Measurements from ENCODE around the gene A3GALT2. TPM values are rescaled to one million over a fixed set of nuclear protein-coding genes. Genes with fewer than 3 reads are reported as not detected.

A3GALT2 gene
- total RNA-seq, 2 experiments from 2014 or later = not detected

DNA sequence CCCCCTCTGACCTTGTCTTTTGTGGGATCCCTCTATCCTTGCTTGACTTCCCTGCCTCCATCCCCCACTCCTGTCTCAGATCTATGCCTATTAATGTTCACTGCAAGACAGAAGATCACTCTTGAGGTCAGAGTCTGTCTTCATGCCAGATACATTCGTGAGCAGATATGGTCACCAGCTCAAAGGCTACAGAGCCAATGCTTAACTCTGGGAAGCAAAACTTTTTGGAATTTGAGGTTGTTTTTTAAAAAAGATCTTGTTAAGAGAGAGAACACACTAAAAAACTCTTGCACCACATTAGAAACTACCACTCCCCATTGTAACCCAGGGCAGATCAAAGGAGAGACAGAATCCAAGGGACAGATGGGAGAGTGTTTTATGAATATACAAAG is 17.1 kb upstream of the A3GALT2 start:
- H3K79me2 ChIP-seq (ENCODE audit: insufficient read depth, low read depth, low read length) = no peaks in the 10 kb centered on the region
- CTCF ChIA-PET (ENCODE audit: unreplicated experiment) = no interaction called here

DNA sequence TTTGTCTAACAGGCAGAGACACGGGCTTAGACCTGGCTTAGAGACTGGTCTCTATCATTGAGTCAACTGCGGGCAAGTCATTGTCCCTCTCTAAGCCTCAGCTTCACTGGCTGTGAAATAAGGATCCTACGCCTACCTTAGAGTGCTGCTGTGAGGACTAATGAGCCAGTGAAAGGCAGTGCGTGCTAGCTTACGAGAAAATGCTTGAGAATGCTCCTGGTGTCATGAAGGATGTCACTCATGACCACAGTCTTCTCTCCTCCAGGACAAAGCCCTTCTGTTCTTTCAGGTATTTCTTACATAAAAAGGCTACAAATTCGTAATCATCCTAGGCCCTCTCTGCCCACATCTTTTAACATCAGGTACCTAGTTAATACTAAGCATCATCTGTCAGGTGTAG is 16.5 kb upstream of the A3GALT2 start:
- Histone ChIP-seq H3K9me3 (ENCODE audit: low read length) (no peaks in the 10 kb centered on the region), H3K4me2 (ENCODE audit: low read length) (no peak overlapping the region), H3K9me2 (ENCODE audit: insufficient read depth, low read length) (no peaks in the 10 kb centered on the region), H3K4me3 (ENCODE audit: low read depth, low read length, poor library complexity, severe bottlenecking) (no peak overlapping the region), H3K36me3 (ENCODE audit: insufficient read depth, low read length) (peaks cover 12% of the 10 kb centered on the region; the same call in 1 of the 2 replicates), H3K4me1 (ENCODE audit: insufficient read depth, low read length, poor library complexity, severe bottlenecking) (peaks cover 17% of the 10 kb centered on the region), H3K79me2 (ENCODE audit: insufficient read depth, low read depth, low read length) (no peaks in the 10 kb centered on the region), H4K20me1 (ENCODE audit: insufficient read depth, low read length) (0 out of 2 replicates have a peak, but pooled peaks cover 4% of the 10 kb centered on the region), H3K27ac (ENCODE audit: low read depth, low read length, poor library complexity, severe bottlenecking) (no peak overlapping the region), H2AFZ (ENCODE audit: low read length) (no peak overlapping the region)
- intact Hi-C loops (cut with micrococcal nuclease; ENCODE audit: unreplicated experiment) = no loop called here
- TF ChIP-seq EZH2phosphoT487 (IDR thresholded peaks at IDR 0.05; ENCODE audit: borderline replicate concordance, low read depth, low read length) = no peak
- no peak for TF ChIP-seq CTCF (conservative IDR thresholded peaks at IDR 0.05; ENCODE audit: low read length)
- POLR2A ChIA-PET = no interaction called here
- DNase-seq (ENCODE audit: low spot score) = no peak
- CTCF ChIA-PET (ENCODE audit: unreplicated experiment) = no interaction called here
- BruUV-seq (replicated peaks) = no TSS peak

More for the DNA sequence above, 17.1 kb upstream of the A3GALT2 start:
- intact Hi-C loops (cut with micrococcal nuclease; ENCODE audit: unreplicated experiment) = no loop called here
- H3K4me3 ChIP-seq (ENCODE audit: low read depth, low read length, poor library complexity, severe bottlenecking) = no peak overlapping the region
- POLR2A ChIA-PET = no interaction called here
- no TSS peak for BruUV-seq (replicated peaks)
- no peak overlapping the region for H3K4me2 ChIP-seq (ENCODE audit: low read length)
- peaks cover 9% of the 10 kb centered on the region; the same call in 1 of the 2 replicates for H3K36me3 ChIP-seq (ENCODE audit: insufficient read depth, low read length)
- H3K27ac ChIP-seq (ENCODE audit: low read depth, low read length, poor library complexity, severe bottlenecking) = no peak overlapping the region
- no peak for DNase-seq (ENCODE audit: low spot score)
- peaks cover 23% of the 10 kb centered on the region for H3K4me1 ChIP-seq (ENCODE audit: insufficient read depth, low read length, poor library complexity, severe bottlenecking)
- H3K9me2 ChIP-seq (ENCODE audit: insufficient read depth, low read length) = no peaks in the 10 kb centered on the region
- H3K9me3 ChIP-seq (ENCODE audit: low read length) = no peaks in the 10 kb centered on the region
- H2AFZ ChIP-seq (ENCODE audit: low read length) = no peak overlapping the region
- no peak for TF ChIP-seq EZH2phosphoT487 (IDR thresholded peaks at IDR 0.05; ENCODE audit: borderline replicate concordance, low read depth, low read length)
- no peak for TF ChIP-seq CTCF (conservative IDR thresholded peaks at IDR 0.05; ENCODE audit: low read length)
- H4K20me1 ChIP-seq (ENCODE audit: insufficient read depth, low read length) = 0 out of 2 replicates have a peak, but pooled peaks cover 4% of the 10 kb centered on the region

GRCh38 chr1:33336580-33336979 is 15.7 kb upstream of the A3GALT2 start:
- POLR2A ChIA-PET = no interaction called here
- BruUV-seq (replicated peaks) = no TSS peak
- intact Hi-C loops (cut with micrococcal nuclease; ENCODE audit: unreplicated experiment) = no loop called here
- Histone ChIP-seq H3K36me3 (ENCODE audit: insufficient read depth, low read length) (peaks cover 21% of the 10 kb centered on the region), H3K79me2 (ENCODE audit: insufficient read depth, low read depth, low read length) (no peaks in the 10 kb centered on the region), H3K4me1 (ENCODE audit: insufficient read depth, low read length, poor library complexity, severe bottlenecking) (peaks cover 9% of the 10 kb centered on the region), H3K9me2 (ENCODE audit: insufficient read depth, low read length) (no peaks in the 10 kb centered on the region), H3K4me2 (ENCODE audit: low read length) (no peak overlapping the region), H3K27ac (ENCODE audit: low read depth, low read length, poor library complexity, severe bottlenecking) (no peak overlapping the region), H3K4me3 (ENCODE audit: low read depth, low read length, poor library complexity, severe bottlenecking) (no peak overlapping the region), H4K20me1 (ENCODE audit: insufficient read depth, low read length) (0 out of 2 replicates have a peak, but pooled peaks cover 4% of the 10 kb centered on the region), H3K9me3 (ENCODE audit: low read length) (no peaks in the 10 kb centered on the region), H2AFZ (ENCODE audit: low read length) (no peak overlapping the region)
- CTCF ChIA-PET (ENCODE audit: unreplicated experiment) = no interaction called here
- DNase-seq (ENCODE audit: low spot score) = no peak
- TF ChIP-seq CTCF (conservative IDR thresholded peaks at IDR 0.05; ENCODE audit: low read length) = no peak
